RWPE1 (cell line): ENCODE results near the gene TCF4.

Source experiments
- CTCF ChIA-PET: fragments of 350-600 bp; sonication (Branson Sonifier 250); formaldehyde crosslinking; extraction: SDS; loops from one replicate; lab custom pipeline; 2021; lab: Yijun Ruan, JAX
- POLR2A ChIA-PET: fragments of 400-600 bp; formaldehyde crosslinking; extraction: SDS; loops from one replicate; lab custom pipeline; 2020; ENCODE audit warnings: antibody characterized with exemption; ENCODE audit not compliant: low non-redundant PET; lab: Yijun Ruan, JAX
- DNase-seq: peaks from one replicate; pipeline ENCODE4 v3.0.0; 2012; ENCODE audit warnings: low spot score
- H3K27ac ChIP-seq: fragments of 450-650 bp; 2 replicates; pipeline ENCODE4 v1.5.1; 2017
- TF ChIP-seq, protein P1 (sequence below): fragments of 450-650 bp; conservative IDR thresholded peaks from 2 replicates; pipeline ENCODE4 v1.5.1; 2017; ENCODE audit warnings: low read depth, mild to moderate bottlenecking

Gene TCF4

DNA sequence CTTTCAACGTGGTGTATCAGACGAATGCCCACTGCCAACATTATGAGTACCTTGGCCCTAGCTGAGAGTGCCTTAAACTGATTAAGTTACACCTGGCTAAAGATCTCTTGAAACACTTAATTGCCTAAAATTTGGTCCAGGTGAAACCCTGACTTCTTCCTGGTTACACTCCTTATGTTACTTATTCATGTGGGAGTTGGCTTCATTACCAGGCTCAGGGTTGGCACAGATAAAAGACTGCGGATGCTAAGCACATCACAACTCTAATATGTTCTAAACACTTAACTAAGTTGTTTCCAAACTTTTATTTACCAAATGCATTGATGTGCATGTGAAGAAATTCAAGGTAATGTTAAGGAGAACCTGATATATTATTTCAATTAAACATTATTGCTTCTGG is 298.9 kb downstream of the TCF4 start:
- no peak overlapping the region for H3K27ac ChIP-seq
- CTCF ChIA-PET: no interaction called here
- POLR2A ChIA-PET: no interaction called here
- TF ChIP-seq, protein P1, sequence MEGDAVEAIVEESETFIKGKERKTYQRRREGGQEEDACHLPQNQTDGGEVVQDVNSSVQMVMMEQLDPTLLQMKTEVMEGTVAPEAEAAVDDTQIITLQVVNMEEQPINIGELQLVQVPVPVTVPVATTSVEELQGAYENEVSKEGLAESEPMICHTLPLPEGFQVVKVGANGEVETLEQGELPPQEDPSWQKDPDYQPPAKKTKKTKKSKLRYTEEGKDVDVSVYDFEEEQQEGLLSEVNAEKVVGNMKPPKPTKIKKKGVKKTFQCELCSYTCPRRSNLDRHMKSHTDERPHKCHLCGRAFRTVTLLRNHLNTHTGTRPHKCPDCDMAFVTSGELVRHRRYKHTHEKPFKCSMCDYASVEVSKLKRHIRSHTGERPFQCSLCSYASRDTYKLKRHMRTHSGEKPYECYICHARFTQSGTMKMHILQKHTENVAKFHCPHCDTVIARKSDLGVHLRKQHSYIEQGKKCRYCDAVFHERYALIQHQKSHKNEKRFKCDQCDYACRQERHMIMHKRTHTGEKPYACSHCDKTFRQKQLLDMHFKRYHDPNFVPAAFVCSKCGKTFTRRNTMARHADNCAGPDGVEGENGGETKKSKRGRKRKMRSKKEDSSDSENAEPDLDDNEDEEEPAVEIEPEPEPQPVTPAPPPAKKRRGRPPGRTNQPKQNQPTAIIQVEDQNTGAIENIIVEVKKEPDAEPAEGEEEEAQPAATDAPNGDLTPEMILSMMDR: no peak
- no peak for DNase-seq

DNA sequence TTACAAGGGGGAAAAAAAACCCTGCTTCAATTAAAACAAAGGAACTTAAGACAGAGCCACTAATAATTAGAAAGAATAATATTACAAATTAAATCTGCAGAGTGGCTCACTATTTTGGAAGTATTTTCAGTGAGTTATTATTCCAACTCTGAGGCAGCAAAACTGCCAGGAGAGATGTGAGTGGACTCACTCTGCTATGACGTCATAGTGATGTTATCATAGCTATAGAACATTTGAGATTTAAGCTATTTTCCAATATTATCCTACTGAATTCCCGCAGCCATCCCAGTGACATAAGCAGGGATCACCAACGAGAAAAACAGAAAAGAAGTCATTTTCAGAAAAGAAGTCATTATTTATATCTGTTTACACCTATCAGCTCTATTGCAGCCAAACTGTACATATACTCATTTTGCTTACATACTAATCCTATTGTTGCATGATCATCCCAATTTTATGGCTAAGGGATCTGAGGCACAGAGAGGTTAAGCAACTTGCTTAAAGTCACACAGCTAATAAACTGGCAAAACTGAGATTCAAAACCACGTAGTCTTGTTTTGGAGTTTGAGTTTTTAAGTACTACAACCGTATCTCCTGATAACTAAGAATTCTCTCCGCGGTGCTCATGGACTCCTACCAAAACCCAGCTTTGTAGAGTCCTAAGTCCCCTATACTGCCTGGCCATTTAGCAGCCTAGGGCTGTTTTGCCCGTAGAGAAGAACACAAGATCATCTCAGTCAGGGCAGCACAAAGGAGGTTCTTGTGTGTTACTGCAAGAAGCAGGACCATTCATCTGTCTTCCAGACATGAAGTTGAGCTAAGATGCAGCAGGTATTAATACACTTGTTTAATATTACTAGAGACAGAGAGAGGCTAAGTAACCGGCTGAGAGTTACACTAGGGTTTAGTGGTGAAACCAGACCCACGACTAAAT is 299.8 kb downstream of the TCF4 start:
- H3K27ac ChIP-seq: no peak overlapping the region
- no peak for DNase-seq
- CTCF ChIA-PET: no interaction called here
- POLR2A ChIA-PET: no interaction called here
- TF ChIP-seq, protein P1: no peak

- TF ChIP-seq, protein P1: no peak
- POLR2A ChIA-PET: no interaction called here
These were observed 300.7 kb downstream of the TCF4 start for GRCh38 chr18:55287149-55287806.

DNA sequence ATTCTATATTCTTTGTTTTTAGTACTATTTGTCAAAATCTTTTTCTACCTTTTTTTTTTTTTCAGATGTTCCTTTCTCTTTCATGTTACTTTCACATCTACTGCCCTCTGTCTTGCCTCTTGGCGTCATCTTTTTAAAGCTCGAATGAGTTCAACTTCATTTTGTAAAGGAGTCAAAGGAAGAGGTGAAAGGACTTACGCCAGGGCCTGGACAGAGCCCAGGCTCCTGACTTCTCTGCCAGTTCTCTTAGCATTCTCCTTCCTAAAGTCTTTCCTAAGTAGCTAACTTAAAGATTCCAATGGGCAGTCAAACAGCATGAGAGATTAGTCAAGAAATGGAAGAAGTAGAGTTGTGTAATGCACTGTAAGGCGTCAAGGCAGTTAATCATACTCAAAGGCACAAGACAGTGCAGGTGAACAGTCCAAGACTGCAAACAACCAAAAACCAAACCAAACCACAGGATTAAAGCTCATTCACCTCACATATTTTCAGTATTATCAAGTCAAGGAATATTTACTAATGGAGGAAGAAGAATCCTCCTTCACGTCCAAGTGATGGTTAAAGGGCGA is 301.7 kb downstream of the TCF4 start:
- no peak for DNase-seq
- POLR2A ChIA-PET: no interaction called here
- CTCF ChIA-PET: no interaction called here
- TF ChIP-seq, protein P1: no peak
- no peak overlapping the region for H3K27ac ChIP-seq

More at GRCh38 chr18:55287149-55287806, 300.7 kb downstream of the TCF4 start:
- no peak for DNase-seq
- CTCF ChIA-PET: no interaction called here
- H3K27ac ChIP-seq: no peak overlapping the region

DNA sequence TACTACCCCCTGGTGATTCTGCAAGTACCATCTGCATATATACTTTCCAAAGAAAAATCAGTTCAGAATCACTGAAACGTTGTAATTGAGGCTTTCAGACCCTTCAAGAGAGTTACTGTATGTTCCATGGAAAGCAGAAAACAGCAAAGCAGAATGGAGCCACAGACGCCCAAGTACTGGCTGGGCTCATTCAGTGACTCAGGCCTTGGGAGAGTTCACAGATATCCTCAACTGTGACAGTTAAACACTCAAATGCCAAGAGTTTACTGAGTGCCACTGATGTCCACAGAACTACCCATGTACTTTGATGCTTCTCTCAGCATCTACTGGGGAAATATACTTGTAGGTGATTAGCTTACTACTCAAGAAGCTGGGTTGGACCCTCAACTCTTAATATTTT is 303.4 kb downstream of the TCF4 start:
- TF ChIP-seq, protein P1: no peak
- H3K27ac ChIP-seq: no peak overlapping the region
- no peak for DNase-seq
- ChIA-PET POLR2A (no interaction called here), CTCF (no interaction called here)

DNA sequence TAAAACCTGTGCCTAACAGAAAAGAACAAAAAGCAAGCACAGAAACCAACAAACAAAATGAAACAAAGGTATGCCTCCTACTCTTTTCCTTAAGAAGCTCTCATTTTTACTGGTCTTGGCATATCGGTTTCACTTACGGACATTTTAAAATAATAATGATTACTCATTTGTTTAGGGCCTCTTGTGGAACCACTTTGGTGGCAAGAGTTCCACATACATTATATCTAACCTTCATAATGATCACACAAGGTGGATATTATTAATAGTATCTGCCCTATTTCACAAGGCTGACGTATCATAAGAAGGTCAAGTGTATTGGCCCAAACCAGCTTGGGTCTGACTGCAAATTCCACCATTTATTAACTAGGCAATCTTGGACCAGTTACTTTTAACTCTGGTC is 304.7 kb downstream of the TCF4 start:
- DNase-seq: no peak
- POLR2A ChIA-PET: no interaction called here
- CTCF ChIA-PET: no interaction called here
- H3K27ac ChIP-seq: no peak overlapping the region
- TF ChIP-seq, protein P1: no peak
